PFSK-1 (cell line): Measurements from ENCODE around the gene SDF4.

ENCODE experiments used
- FOXP2 ChIP-seq: optimal IDR thresholded peaks from 2 replicates; pipeline ENCODE3; 2011; ENCODE audit warnings: borderline replicate concordance, control low read depth, inconsistent platforms; ENCODE audit not compliant: insufficient read depth; ENCODE audit errors: extremely low read length, extremely low read depth
- POLR2AphosphoS5 ChIP-seq: IDR thresholded peaks from 2 replicates; pipeline ENCODE4 v1.6.1; 2012; ENCODE audit warnings: low read depth, mild to moderate bottlenecking, control low read depth, low read length, moderate library complexity
- REST ChIP-seq, 2 experiments: IDR thresholded peaks; 2 replicates each; pipeline versions ENCODE4 v1.6.1 to v1.8.0; 2011 to 2012; ENCODE audit warnings: low read depth in 2 of 2, low read length in 2 of 2, control low read depth in 1 of 2, inconsistent platforms in 1 of 2, mild to moderate bottlenecking in 1 of 2, moderate library complexity in 1 of 2; ENCODE audit not compliant: insufficient read depth in 1 of 2
- SIN3A ChIP-seq: IDR thresholded peaks from 2 replicates; pipeline ENCODE4 v1.6.1; 2012; ENCODE audit warnings: mild to moderate bottlenecking, low read length, moderate library complexity, borderline replicate concordance; ENCODE audit not compliant: insufficient read depth
- TAF1 ChIP-seq: IDR thresholded peaks from 2 replicates; pipeline ENCODE4 v1.6.1; 2012; ENCODE audit warnings: low read length, control low read depth, borderline replicate concordance; ENCODE audit not compliant: insufficient read depth

Gene SDF4

GRCh38 chr1:1182491-1183220 lies 49.1 kb downstream of the SDF4 start:
- TF ChIP-seq POLR2AphosphoS5 (no peak), SIN3A (no peak), TAF1 (no peak), FOXP2 (no peak), REST (IDR thresholded peaks at IDR 0.05; ENCODE audit: insufficient read depth in 1 of 2, low read depth in 2 of 2, low read length in 2 of 2) (no peak)

DNA sequence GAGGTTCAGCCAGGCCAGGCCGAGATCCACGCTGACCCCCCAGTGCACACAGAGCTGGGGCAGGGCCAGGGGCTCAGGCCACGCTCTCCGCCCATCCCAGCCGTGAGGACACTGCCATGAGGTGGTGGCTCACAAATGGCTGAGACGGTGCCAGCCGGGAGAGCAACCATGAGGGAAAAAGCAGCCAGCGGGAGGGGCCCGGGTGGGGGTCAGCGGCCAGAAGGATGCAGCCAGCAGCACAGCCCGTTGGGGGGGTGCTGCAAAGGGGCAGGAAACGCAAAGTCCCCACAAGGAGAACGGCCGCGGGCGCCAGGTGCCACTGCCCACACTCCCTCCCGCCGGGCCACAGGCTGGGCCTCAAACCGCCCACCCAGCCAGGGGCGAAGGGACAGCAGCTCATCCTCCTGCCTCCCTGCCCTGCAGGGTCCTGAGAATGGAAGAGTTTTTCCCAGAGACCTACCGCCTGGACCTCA lies 49.8 kb downstream of the SDF4 start:
- TF ChIP-seq POLR2AphosphoS5 (no peak), REST (IDR thresholded peaks at IDR 0.05; ENCODE audit: insufficient read depth in 1 of 2, low read depth in 2 of 2, low read length in 2 of 2) (no peak), FOXP2 (no peak), SIN3A (no peak), TAF1 (no peak)

- no peak for TF ChIP-seq REST (IDR thresholded peaks at IDR 0.05; ENCODE audit: insufficient read depth in 1 of 2, low read depth in 2 of 2, low read length in 2 of 2)
Measured at GRCh38 chr1:1181129-1181937, 50.5 kb downstream of the SDF4 start.

- TF ChIP-seq POLR2AphosphoS5, result no peak
- TF ChIP-seq REST (IDR thresholded peaks at IDR 0.05; ENCODE audit: insufficient read depth in 1 of 2, low read depth in 2 of 2, low read length in 2 of 2), result no peak
- TF ChIP-seq FOXP2, result no peak
- TF ChIP-seq SIN3A, result no peak
- TF ChIP-seq TAF1, result no peak
Measured at GRCh38 chr1:1179983-1180861, 51.6 kb downstream of the SDF4 start.
